RKO (cell line): ENCODE results near the gene MVB12B.

ENCODE experiments used
- DNase-seq: peaks from one replicate; pipeline ENCODE4 v3.0.0-alpha.2; 2016; ENCODE audit warnings: low spot score

MVB12B gene

DNA sequence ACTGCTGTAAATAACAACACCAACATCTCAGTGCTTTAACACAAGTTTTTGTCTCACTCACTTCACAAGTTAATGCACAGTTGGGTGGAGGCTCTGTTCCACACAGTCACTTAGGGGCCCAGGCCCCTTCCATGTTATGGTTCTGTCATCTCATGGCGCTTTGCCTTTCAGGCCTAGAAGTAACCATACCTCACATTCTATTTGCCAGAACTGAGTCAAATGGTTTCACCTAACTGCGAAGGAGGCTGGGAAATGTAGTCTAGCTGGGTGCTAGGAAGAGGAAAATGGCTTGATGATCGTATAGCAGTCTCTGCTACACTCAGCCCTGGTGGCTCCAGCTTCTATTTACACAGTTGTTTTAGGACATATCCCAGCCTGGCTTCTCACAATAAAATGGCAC is 23.1 kb upstream of the MVB12B start:
- DNase-seq = no peak

DNA sequence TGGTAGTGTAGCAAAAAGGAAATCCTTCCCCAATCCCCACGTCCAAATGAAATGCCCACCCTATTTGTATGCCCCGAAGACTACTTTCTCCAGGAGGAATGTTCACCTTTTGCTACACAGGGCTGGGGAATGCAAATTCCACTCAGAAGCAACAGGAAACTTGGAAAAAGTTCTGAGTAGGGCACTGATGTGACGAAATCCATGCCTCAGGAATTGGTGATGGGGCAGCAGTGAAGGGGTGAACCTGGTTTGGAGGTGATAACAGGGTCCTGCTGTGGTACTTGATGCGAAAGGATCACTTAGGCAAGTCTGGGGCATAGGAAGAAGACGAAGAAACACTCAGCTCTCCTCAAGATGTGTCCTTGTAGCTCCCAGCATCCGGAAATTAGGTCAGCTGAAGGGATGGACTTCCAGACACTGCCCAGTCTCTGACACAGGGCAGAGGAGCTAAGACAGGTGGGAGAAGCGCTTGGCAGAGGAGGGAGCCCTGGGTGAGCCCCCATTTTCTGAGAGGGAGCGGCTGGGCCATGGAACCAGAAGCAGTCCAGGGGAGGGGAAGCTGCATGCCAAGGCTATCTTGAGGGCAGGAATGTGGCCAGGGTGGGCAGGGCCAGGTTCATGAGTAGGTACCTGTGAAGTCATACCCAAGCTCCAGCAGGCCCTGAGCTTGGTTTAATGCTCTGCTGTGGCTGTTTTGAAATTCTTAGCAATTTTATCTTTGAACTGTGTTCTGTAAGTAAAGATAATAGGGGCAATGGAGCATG is 22.2 kb upstream of the MVB12B start:
- no peak for DNase-seq

GRCh38 chr9:126304971-126305320 is 21.7 kb upstream of the MVB12B start:
- no peak for DNase-seq

GRCh38 chr9:126306071-126306647 is 20.5 kb upstream of the MVB12B start:
- no peak for DNase-seq

- DNase-seq = no peak
Observed at GRCh38 chr9:126307322-126308061, 19.1 kb upstream of the MVB12B start.

GRCh38 chr9:126309427-126310189 is 17.0 kb upstream of the MVB12B start:
- DNase-seq = no peak

GRCh38 chr9:126312584-126313551 is 13.8 kb upstream of the MVB12B start:
- no peak for DNase-seq

DNA sequence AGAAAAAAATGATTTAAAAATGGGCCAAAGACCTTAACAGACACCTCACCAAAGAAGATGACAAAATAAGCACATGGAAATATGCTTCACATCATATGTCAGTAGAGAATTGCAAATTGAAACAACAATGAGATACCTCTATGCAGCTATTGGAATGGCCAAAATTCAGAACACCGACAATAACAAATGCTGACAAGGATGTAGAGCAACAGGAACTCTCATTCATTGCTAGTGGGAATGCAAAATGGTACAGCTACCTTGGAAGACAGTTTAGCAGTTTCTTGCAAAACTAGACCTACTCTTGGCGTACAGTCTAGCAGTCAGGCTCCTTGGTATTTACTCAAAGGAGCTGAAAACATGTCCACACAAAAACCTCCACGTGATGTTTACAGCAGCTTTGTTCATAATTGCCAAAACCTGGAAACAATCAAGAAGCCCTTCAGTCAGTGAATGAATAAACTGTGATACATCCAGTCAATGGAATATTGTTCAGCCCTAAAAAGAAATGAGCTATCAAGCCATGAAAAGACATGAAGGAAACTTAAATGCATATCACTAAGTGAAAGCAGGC is 10.5 kb upstream of the MVB12B start:
- DNase-seq = no peak

GRCh38 chr9:126317513-126317912 is 9.1 kb upstream of the MVB12B start:
- no peak for DNase-seq

DNA sequence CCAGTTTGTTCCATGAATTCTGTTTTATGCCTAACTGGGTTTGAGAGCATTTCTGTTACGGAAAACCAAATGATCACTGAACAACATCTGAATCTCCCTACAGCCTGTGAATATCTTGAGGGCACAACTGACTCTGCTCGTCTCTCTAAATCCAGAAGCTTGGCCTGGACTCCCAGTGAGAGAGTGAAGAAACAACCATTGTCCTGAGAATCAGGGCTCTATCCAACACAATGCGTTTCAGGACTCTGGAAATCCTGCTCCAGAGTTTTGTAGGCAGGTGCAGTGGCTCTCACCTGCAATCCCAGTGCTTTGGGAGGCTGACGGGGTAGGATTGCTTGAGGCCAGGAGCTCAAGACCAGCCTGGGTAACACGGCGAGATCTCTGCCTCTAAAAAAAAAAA is 7.8 kb upstream of the MVB12B start:
- no peak for DNase-seq

- DNase-seq = no peak
Observed at GRCh38 chr9:126319671-126320070, 7.0 kb upstream of the MVB12B start.

DNA sequence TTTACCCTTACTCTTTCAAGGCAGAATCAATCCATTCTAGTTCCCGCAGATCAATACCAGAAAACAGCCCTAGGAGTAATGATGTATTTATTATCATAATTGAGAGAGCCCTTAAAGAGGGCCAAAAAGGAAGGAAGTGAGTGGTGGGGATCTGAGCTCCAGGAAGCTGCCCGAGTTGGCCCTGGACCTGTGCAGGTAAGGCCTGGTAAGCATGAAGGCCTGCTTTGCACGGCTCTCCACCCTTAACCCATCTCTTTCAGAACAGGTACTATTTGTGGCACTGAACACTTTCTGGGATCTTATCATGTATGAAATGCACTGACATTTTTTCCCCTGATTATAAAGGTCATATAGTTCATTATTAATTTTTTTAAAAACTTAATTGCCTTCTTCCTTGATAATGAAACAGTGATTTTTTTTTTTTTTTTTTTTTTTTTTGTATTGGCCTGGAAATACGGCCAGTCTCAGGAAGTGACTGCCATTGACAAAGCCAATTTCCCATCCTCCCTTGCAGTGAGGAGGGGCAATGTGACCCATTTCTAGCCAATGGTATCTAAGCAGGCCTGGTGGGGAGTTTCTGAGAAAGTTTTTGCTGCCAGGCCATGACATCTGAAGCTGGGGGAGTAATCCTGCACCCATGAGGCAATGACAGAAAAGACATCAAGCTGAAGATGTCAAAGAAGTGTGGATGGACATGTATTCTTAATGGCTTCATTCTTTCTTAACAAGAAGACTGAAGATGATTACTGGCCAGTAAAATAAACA is 6.3 kb upstream of the MVB12B start:
- DNase-seq = peak; percentile 35

DNA sequence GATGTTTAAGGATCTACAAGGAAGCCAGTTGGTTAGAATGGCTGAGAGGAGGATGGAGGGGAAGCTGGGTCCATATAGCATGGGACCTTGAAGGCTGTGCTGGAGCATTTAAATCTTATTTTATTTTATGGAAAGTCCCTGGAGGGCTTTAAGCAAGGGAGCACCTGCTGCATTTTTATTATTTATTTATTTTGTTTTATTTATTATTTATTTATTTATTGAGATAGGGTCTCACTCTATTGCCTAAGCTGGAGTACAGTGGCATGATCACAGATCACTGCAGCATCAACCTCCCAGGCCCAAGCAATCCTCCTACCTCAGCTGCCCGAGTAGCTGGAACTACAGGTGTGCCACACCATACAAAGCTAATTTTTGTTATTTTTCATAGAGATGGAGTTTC is 4.9 kb upstream of the MVB12B start:
- no peak for DNase-seq

- no peak for DNase-seq
Observed at GRCh38 chr9:126325821-126326220, 808 bp upstream of the MVB12B start.

- DNase-seq = peak; percentile 40
Observed at GRCh38 chr9:126327006-126327713, 531 bp downstream of the MVB12B start.

DNA sequence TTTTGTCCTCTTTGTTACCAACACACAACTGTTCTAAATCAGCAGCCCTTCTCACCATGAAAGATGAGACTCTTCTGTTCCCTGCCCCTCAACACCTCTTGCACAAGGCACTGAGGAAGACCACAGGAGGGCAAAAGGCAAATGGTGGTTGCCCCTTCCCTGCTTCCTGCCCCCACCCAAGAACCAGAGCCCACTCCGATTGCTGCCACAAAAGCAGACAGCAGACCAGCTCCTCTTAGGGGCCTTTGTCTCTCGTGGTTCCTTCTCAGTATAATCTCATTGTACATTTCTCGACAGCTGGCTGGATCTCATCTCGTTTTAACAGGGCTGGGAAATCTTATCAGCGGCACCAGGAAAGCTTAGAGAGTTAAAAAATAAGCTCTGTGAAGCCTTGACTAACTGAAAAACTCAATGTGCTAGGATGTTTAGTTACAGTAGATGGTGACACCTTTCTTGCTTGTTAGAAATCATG is 1.1 kb downstream of the MVB12B start:
- peak; percentile 16 for DNase-seq

GRCh38 chr9:126328407-126328806 is 1.8 kb downstream of the MVB12B start:
- no peak for DNase-seq

- no peak for DNase-seq
Observed at GRCh38 chr9:126329476-126330275, 3.0 kb downstream of the MVB12B start.

- DNase-seq = no peak
Observed at GRCh38 chr9:126330536-126330935, 3.9 kb downstream of the MVB12B start.
